ENCODE measurements around the gene ELFN1.
"Not testable (repeated sequence)": the region's sequence is repeated elsewhere in the genome, so short reads cannot be mapped to it uniquely, and the experiment has no call there.

The ELFN1 gene

GRCh38 chr7:1762238-1762945, 92.3 kb downstream of the ELFN1 start:
- no peak for FAIRE-seq

- FAIRE-seq, result no peak
These were observed 93.0 kb downstream of the ELFN1 start for GRCh38 chr7:1763033-1763432.

GRCh38 chr7:1763911-1764310, 93.8 kb downstream of the ELFN1 start:
- FAIRE-seq, result not testable (repeated sequence)

- FAIRE-seq, result no peak
These were observed 95.3 kb downstream of the ELFN1 start for GRCh38 chr7:1765336-1765735.

- no peak for FAIRE-seq
These were observed 97.4 kb downstream of the ELFN1 start for GRCh38 chr7:1767524-1767923.

GRCh38 chr7:1768832-1769231, 98.8 kb downstream of the ELFN1 start:
- FAIRE-seq, result no peak

- FAIRE-seq, result no peak
These were observed 99.5 kb downstream of the ELFN1 start for GRCh38 chr7:1769286-1770200.

- no peak for FAIRE-seq
These were observed 100.3 kb downstream of the ELFN1 start for GRCh38 chr7:1770331-1770730.

GRCh38 chr7:1775389-1775788, 105.3 kb downstream of the ELFN1 start:
- no peak for FAIRE-seq

GRCh38 chr7:1777122-1777521, 107.0 kb downstream of the ELFN1 start:
- FAIRE-seq, result no peak

GRCh38 chr7:1779445-1779844, 109.4 kb downstream of the ELFN1 start:
- FAIRE-seq, result no peak

GRCh38 chr7:1781369-1781768, 111.3 kb downstream of the ELFN1 start:
- FAIRE-seq, result no peak

GRCh38 chr7:1785839-1786238, 115.8 kb downstream of the ELFN1 start:
- FAIRE-seq, result no peak

- no peak for FAIRE-seq
These were observed 117.2 kb downstream of the ELFN1 start for GRCh38 chr7:1787241-1787640.

- FAIRE-seq, result no peak
These were observed 117.7 kb downstream of the ELFN1 start for GRCh38 chr7:1787681-1788235.

GRCh38 chr7:1794888-1795542, 124.9 kb downstream of the ELFN1 start:
- no peak for FAIRE-seq
